Activated CD8-positive, alpha-beta memory T cell treated with anti-CD3 and anti-CD28 coated beads for 36 hours (primary cell): ENCODE results near the gene KCNMA1. TPM values are rescaled to one million over a fixed set of nuclear protein-coding genes. Genes with fewer than 3 reads are reported as not detected.
"Not testable (repeated sequence)": the region's sequence is repeated elsewhere in the genome, so short reads cannot be mapped to it uniquely, and the experiment has no call there.

Source experiments
- CTCF ChIA-PET: fragments of 350-600 bp; sonication (Branson Sonifier 250); formaldehyde crosslinking; loops from one replicate; lab custom pipeline; 2021; ENCODE audit warnings: antibody characterized with exemption; lab: Charles Lee
- POLR2A ChIA-PET: fragments of 350-600 bp; sonication (Branson Sonifier 250); formaldehyde crosslinking; loops from one replicate; lab custom pipeline; 2021; ENCODE audit warnings: antibody characterized with exemption; lab: Charles Lee
- total RNA-seq, 2 experiments: library from RNA; stranded (reverse); gene quantifications; one replicate each; pipeline ENCODE4 v1.2.3, GENCODE V29; 2021

KCNMA1 gene
- total RNA-seq, 2 experiments from 2014 or later: not detected

DNA sequence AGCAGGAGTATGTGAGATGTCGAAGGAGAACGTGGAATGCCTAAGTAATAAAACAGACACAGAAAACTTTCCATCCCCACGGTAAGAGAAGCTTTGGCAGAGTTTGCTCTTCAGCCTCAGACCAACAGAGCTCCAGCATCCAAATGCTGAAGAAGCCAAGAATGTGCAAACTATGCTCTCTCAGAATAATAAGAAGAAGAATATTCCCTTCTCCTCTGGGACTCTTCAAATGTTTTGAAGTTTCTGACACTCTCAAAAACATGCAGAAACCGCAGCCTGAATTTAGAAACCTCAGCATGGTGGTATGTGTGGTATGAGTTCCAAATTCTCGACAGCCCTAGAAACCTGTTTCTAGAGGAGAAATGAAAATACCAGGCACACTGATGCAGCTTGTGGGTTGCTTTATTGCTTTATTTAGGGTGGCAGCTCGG lies 113.3 kb downstream of the KCNMA1 start:
- POLR2A ChIA-PET: no interaction called here
- CTCF ChIA-PET: no interaction called here

DNA sequence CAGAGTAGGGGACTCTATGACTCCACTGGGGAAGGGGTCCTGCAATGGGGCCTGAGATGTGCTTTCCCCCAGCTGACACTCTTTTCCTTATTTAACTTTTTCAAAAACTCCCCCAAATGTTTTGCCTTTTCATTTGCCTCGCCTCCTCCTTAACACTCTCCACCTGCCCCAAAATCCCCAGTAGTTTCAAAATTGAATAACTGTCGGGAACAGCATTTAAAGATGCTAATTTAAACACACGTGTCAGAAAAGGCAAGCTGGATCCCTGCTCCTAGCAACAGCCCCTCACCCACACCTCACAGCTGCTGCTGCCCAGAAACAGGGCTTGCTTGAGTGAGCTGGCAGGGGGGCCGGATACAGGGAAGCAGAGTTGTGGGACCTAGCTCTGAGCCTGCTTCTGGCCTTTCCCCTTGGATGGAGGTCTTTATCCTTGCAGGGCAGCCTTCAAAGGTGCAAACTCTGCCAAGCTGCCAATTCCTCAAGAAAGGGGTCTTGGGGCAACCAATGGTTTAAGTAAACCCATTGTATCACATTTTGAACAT lies 115.3 kb downstream of the KCNMA1 start:
- ChIA-PET CTCF (no interaction called here), POLR2A (no interaction called here)

DNA sequence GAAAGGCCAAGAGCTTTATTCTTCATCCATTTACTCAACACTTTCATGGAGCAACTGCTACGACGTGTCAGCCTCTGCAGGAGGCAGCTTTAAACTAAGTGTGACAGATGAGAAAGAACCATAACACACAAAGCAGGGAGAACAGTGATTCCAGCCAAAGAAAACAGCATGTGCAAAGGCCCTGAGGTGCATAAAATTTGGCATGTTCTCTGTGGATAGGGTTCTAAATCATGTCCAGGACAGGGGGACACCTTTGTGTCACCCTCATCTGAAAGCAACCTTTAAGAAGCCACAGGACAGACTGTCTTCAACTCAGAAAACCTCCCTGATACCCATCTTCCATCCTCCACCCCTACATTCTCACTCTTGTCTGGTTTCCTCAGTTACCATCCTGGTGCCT lies 116.6 kb downstream of the KCNMA1 start:
- ChIA-PET POLR2A (no interaction called here), CTCF (no interaction called here)

DNA sequence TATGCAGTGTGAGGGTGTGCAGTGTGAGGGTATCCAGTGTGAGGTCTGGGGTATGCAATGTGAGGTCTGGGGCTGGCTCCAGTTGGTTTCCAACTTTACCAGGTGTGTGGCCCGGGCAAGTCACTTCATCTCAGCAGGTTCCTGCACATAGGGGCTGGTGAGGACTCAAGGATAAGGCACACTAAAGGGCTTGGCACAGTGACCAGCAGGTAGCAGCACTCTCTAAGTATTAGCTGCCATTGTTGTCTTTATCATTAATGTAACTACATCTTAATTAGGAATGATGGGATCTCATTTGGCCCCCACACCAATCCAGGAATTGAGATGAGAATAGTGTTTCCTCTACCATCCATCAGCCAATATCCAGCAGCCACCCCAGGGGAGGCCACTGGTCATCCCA lies 117.3 kb downstream of the KCNMA1 start:
- ChIA-PET CTCF (no interaction called here), POLR2A (no interaction called here)

DNA sequence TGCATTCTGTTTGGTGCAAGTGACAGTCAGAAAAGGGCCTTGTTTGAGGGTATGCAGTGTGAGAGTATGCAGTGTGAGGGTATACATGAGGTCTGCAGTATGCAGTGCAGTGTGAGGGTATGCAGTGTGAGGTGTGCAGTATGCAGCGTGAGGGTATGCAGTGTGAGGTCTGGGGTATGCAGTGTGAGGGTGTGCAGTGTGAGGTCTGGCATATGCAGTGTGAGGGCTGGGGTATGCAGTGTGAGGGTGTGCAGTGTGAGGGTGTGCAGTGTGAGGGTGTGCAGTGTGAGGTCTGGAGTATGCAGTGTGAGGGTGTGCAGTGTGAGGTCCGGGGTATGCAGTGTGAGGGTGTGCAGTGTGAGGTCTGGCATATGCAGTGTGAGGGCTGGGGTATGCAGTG lies 117.8 kb downstream of the KCNMA1 start:
- CTCF ChIA-PET, POLR2A ChIA-PET: not testable (repeated sequence)

DNA sequence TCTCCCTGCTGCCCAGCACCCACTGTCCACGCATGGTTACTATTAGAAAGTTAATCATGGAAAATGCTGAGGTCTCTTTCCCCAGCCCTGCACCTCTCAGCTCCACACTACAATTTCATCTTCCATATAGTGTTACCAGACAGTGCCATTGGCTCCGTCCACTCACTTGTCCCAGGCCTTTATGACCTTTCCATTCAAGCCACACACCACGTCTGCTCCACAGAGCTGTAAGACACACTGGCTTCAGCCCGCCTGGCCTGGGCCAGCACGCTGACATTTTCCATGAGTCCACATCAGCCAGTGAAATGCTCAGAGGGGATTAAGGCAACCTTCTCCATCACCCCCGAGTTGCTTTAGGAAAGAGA lies 118.7 kb downstream of the KCNMA1 start:
- ChIA-PET POLR2A (no interaction called here), CTCF (no interaction called here)

DNA sequence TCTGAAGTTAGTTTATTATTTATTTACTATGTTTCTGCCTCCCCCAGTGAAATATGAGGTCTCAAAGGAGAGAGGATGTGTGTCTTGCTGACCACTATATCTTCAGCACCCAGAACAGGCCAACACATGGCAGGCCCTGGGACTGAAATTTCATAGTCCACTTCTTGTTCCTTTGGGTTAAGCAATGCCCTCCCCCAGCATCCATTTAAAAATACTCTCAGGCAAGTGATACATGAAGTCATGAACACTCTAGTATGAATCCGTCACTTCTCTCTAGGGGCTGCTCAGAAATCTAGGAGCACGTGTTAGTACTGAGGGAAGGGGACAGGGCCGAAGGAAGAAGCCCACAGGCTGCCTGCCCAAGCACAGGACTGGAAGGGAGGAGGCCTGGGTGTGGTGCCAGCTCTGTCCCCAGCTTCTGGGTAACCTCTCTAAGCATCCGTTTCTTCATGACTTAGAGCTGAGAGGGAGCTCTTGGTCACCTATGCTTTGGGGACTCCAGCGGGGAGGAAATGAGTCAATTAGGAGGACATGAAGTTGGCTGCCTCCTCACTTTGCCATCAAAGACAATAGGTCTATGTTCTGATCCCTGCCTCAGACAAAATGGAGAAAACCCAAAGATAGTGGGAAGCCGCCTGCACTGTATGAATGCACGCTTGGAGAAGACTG lies 119.2 kb downstream of the KCNMA1 start:
- ChIA-PET CTCF (no interaction called here), POLR2A (no interaction called here)

DNA sequence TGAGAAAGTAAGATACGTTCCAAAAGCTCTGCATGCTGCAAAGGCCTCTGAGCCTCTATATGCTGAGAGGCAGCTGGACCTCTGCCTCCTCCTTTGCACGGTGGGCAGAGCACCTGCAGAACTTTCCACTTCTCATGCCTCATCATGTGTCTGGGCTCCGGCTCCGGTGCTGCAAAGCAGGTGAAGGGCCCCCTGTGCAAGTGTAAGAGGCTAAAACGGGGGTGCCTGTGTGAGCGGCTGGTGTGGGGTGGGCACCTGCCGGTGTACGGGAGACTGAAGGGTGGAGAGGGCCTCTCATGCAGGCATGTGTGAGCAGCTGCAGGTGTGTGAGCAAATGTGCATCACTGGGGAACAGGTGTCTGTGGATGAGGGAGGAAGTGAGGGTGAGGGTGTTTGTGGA lies 121.0 kb downstream of the KCNMA1 start:
- POLR2A ChIA-PET: no interaction called here
- CTCF ChIA-PET: no interaction called here

DNA sequence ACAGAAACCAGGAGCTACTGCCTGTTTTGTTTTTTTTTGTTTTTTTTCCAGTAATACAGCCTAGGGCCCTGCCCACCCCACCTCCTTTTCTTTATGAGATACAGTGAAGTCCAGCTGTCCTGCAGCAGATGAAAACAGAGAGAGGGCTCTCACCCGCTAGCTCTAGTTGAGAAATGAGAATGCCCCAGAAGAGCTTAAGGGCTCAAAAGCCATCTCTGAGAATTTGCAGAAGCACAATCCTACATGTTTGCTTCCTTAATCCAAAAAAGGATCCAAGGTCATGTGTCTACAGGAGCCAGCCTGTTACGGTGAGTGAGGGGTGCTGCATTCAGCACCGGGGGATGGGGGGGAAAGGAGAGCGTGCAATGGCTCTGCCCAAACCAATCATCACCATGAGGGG lies 122.7 kb downstream of the KCNMA1 start:
- CTCF ChIA-PET: no interaction called here
- POLR2A ChIA-PET: no interaction called here

DNA sequence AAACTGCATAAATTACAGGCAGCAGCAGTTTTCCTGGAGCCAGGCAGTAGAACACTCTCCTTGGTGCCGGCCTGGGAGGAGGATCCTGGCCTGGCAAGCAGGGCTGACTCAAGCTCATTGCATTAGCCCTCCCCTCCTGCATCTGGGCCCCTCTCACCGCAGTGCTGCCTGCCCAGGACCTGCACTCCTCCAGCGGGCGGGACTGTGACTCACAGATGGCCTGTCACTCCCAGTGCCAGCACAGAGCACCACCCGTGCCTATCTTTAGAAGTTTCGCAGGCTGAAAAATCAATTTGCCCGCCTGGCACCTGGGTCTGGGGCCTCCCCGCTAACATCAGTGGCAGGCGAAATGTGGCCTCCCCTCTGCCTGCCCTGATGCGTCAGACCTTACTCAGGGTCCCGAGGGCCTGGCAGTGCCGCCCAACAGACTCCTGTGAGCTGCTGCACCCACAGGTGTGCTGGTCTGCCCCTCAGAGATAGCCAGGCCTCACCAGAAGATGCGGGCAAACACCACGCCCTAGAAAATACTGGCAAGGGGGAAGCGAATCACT lies 123.8 kb downstream of the KCNMA1 start:
- POLR2A ChIA-PET: no interaction called here
- CTCF ChIA-PET: no interaction called here

DNA sequence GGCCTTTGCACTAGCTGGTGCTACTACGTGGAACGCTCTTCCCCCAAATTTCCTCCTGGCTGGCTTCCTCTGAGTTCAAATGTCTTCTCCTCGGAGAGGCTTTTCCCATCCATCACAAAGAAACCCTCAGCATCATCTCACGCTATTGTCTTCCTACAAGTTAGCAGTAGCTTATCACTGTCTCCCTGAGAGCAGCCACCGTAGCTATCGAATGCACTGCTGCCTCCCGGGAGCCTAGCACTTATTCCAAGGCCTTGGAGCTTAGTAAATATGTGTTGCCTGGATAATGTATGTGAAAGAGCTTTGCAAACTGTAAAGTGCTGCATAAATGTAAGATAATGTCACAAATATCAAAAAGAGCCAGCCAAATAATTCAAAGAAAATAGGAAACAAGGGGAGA lies 124.4 kb downstream of the KCNMA1 start:
- ChIA-PET CTCF (no interaction called here), POLR2A (no interaction called here)

DNA sequence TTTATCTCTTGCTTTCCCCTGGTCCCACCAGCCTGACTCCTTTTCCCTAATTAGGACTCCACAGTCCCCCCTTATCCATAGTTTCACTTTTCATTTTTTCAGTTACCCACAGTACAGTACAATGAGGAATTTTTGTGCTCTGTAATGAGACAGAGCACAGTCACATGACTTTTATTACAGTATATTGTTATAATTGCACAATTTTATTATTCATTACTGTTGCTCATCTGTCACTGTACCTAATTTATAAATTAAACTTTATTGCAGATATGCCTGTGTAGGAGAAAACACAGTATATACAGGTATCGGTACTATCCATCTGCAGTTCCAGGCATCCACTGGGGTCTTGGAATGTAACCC lies 125.4 kb downstream of the KCNMA1 start:
- CTCF ChIA-PET: no interaction called here

DNA sequence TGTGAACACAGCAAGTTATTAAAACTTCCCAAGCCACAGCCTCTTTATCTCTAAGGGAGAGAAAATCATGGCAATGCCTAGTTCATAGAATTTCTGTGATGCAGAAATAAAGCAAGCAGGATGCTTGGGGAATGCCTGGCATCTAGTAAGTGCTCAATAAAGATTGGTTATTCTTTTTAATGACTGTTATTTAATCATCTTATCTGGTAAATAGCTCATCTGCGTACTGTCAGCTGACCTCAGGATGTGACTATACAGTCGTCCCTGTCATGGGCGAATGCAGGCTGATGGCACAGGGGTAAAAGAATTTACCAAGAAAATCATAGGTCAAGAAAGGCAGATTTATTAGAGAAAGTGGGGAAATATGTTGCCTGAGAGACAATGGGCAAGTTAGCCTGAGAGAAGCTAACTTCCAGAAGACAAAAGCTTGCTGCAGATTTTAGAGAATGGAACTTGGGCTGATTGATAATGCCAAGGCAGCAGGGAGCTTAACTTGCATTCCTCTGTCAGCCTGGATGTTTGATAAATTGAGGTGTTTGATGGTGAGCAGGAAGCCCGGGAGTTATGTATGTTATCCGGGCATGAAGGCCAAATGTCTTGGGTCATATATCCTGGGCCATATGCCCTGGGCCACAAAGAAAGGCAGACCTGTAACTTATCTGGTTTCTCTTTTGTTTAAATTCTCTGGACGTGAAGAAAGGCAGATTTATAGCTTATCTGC lies 126.0 kb downstream of the KCNMA1 start:
- CTCF ChIA-PET: no interaction called here
- POLR2A ChIA-PET: no interaction called here

More for the DNA sequence above, 125.4 kb downstream of the KCNMA1 start:
- POLR2A ChIA-PET: no interaction called here

DNA sequence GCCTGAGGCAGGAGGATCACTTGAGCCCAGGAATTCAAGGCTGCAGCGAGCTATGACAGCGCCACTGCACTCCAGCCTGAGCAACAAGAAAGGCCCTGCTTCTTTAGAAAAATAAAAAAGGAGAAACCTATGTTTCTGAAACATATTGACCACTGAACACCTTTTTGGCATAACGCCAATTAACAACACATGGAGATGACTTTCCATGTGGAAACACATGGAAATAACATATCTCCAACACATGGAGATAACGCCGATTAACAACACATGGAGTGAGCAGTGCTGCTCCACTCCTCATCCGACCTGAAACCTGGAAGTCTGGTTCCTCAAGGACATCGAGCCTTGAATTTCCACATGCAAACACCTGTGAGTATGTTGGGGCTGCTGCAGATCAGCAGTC lies 126.9 kb downstream of the KCNMA1 start:
- CTCF ChIA-PET: no interaction called here
- POLR2A ChIA-PET: no interaction called here

DNA sequence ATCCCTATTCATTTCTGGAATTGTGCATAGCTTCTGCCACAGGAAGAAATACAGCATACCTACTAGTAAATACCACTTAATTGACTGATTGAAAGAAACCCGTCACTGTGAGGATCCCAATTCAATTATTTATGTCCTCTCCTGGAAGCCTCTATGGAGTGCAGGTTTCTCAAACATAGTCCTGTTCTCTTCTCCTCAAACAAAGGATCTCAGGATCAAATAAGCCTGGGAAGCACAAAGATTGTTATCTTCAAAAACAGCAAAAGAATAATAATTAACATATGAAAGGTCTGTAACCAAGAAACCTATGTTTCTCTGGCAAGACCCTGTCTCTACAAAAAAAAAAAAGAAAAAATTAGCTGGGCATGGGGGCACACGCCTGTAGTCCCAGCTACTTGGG lies 127.3 kb downstream of the KCNMA1 start:
- POLR2A ChIA-PET: no interaction called here

DNA sequence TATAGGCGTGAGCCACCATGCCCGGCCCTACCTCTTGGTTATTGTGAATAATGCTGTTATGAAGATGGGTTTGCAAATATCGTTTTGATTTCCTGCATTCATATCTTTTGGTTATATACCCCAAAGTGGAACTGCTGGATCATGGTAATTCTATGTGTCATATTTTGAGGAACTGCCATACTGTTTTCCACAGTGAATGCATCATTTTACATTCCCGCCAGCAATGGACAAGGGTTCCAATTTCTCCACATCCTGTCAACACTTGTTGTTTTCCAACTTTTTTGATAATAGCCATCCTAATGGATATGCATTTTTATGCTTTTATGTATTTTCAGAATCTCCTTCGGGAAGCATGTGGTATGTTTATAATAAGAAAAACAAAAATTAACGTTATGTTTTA lies 128.2 kb downstream of the KCNMA1 start:
- ChIA-PET POLR2A (no interaction called here), CTCF (no interaction called here)

More for the DNA sequence above, 127.3 kb downstream of the KCNMA1 start:
- CTCF ChIA-PET: no interaction called here

DNA sequence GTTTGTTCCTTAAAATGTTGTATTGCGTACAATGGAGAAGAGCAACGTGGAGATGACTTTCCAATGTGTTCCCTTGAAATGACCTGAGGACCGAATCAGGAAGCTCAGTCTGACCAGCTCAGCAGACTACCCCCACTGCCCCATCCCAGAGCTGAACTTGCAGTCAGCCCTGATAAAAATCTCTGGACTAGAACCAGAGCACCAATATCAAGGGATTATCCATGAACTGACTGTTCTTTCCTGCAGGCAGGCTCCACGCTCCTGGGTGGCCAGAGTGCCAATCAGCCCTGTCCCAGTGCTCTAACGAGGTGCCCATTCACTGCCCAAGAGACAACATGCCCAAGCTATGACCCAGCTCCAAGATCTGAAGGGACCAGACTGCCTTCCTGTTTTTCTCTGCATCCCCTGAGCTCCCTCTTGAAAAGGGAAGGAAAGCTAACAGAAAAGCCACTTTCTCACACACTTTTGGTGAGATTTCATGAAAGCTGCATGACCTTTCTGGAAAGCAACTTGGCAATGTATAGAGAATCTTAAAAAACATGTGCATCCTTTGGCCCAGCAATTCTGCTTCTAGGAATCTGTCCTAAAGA lies 130.2 kb downstream of the KCNMA1 start:
- ChIA-PET CTCF (no interaction called here), POLR2A (no interaction called here)

DNA sequence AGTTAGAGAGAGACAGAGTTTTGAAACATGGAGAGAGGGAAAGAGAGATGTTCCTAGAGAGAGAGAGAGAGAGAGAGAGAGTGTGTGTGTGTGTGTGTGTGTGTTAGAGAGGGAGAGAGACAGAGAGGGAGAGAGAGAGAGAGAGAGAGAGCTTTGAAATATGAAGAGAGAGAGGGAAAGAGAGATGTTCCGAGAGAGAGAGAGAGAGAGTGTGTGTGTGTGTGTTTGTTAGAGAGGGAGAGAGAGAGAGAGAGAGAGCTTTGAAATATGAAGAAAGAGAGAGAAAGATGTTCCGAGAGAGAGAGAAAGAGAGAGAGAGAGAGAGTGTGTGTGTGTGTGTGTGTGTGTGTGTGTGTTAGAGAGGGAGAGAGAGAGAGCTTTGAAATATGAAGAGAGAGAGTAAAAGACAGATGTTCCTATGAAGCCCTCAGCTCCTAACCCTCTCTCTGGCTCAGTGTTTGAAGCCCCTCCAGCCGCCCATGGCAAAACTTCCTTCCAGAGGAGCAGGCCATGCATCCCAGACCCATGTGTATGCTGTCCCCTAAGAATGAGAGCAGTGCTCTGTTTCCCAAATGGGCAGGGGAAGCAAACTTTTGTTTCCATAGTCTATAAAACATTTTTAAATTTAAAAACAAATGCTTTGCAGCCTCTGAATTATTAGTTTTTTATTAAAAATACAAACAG lies 130.9 kb downstream of the KCNMA1 start:
- CTCF ChIA-PET: interaction anchor here (0.6 kb wide), 1 partner anchor 10 kb away, joined by 4 read pairs; no protein-coding TSS in a partner anchor
- POLR2A ChIA-PET: no interaction called here

DNA sequence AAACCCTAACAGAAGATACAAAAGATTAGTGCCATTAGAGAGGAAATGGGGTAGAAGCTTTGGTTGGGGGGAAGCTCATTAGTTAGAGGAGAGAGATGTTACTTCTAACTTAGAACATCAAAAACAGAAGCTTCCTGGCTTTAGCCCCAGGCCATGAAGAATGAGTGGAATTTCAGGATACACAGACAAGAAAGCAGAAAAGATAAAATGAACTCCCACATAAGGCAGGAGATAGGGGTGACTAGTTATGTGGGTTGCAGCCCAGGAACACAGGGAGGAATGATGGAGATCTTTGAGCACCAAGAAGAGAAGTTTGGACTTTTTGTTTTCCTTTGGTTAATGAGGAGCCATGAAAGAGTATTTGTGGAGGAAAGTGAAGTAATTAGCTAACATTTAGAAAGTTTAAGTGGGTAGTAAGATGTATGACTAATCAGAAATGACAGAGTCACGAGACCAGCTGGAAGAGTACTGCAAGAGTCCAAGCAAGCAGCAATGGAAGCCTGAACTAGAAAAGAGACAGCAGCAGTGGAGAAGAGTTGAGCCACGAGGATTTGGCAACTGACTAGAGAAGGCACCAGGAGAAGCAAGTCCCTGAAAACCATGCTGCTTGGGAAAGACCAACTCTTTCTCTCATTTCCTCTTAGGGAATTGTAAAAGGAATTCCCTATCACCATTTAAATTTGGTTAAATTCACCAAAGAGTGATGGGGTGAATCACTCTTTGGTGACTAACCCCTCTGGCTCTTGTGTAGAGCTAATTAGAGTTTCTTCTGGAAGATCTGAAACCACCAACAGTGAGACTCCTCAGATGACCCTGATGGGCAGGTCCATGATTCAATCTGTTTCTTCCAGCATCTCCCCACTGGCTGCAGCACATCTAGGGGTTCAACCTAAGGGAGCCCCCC lies 131.9 kb downstream of the KCNMA1 start:
- CTCF ChIA-PET: interaction anchor here (0.6 kb wide), 1 partner anchor 11 kb away, joined by 4 read pairs; no protein-coding TSS in a partner anchor

More for the DNA sequence above, 131.9 kb downstream of the KCNMA1 start:
- POLR2A ChIA-PET: no interaction called here
